ENCODE measurements around the gene LAPTM5.

Gene LAPTM5

DNA sequence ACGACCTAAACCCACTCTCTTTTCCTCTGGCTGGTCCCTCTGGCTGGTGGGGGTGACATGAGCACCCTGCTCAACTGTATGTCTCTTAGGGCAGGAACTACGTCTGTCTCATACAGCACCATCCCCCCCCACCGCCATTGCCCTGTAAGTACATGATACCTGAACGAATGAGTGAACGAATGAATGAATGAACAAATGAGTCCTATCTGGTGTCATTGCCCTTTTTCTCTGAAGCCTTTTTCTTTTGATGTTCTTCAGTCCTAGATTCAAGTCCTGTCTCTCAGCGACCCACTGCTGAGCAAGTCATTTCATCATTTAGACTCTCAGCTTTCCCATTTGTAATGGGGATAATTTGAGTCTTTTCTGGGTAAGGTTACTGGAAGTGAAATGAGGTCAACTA is 45.0 kb downstream of the LAPTM5 start:
- TF ChIP-seq SIN3A (IDR thresholded peaks at IDR 0.05; ENCODE audit: borderline replicate concordance, insufficient read depth, low read length) = no peak
- TF ChIP-seq POLR2AphosphoS5 (IDR thresholded peaks at IDR 0.05; ENCODE audit: low read depth, low read length) = no peak
- TF ChIP-seq, protein P1, sequence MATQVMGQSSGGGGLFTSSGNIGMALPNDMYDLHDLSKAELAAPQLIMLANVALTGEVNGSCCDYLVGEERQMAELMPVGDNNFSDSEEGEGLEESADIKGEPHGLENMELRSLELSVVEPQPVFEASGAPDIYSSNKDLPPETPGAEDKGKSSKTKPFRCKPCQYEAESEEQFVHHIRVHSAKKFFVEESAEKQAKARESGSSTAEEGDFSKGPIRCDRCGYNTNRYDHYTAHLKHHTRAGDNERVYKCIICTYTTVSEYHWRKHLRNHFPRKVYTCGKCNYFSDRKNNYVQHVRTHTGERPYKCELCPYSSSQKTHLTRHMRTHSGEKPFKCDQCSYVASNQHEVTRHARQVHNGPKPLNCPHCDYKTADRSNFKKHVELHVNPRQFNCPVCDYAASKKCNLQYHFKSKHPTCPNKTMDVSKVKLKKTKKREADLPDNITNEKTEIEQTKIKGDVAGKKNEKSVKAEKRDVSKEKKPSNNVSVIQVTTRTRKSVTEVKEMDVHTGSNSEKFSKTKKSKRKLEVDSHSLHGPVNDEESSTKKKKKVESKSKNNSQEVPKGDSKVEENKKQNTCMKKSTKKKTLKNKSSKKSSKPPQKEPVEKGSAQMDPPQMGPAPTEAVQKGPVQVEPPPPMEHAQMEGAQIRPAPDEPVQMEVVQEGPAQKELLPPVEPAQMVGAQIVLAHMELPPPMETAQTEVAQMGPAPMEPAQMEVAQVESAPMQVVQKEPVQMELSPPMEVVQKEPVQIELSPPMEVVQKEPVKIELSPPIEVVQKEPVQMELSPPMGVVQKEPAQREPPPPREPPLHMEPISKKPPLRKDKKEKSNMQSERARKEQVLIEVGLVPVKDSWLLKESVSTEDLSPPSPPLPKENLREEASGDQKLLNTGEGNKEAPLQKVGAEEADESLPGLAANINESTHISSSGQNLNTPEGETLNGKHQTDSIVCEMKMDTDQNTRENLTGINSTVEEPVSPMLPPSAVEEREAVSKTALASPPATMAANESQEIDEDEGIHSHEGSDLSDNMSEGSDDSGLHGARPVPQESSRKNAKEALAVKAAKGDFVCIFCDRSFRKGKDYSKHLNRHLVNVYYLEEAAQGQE (IDR thresholded peaks at IDR 0.05; ENCODE audit: insufficient read depth in 1 of 2, low read depth in 2 of 2, low read length in 2 of 2) = no peak
- no peak for TF ChIP-seq FOXP2 (optimal IDR thresholded peaks at IDR 0.05; ENCODE audit: borderline replicate concordance, extremely low read depth, extremely low read length, insufficient read depth)
- no peak for TF ChIP-seq TAF1 (IDR thresholded peaks at IDR 0.05; ENCODE audit: borderline replicate concordance, insufficient read depth, low read length)

DNA sequence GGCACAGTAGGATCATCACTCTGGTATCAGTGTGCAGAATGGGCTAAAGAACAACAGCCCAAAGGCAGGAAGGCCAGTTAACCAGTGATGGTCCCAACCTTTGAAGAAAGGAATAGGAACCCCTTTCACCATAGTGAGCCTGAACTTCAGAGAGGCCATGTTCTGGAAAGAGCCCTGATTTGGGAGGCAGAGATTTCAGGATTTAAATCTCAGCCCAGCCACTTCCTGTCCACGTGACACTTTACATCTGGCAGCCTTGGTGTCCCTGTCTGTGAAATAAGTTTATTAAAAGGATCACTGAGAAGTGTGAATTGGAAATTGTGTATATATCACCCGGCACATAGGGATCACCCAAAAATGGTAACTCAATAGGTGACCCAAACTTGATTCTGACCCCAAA is 47.2 kb downstream of the LAPTM5 start:
- TF ChIP-seq POLR2AphosphoS5 (IDR thresholded peaks at IDR 0.05; ENCODE audit: low read depth, low read length) = no peak
- no peak for TF ChIP-seq SIN3A (IDR thresholded peaks at IDR 0.05; ENCODE audit: borderline replicate concordance, insufficient read depth, low read length)
- TF ChIP-seq TAF1 (IDR thresholded peaks at IDR 0.05; ENCODE audit: borderline replicate concordance, insufficient read depth, low read length) = no peak
- no peak for TF ChIP-seq FOXP2 (optimal IDR thresholded peaks at IDR 0.05; ENCODE audit: borderline replicate concordance, extremely low read depth, extremely low read length, insufficient read depth)
- TF ChIP-seq, protein P1 (IDR thresholded peaks at IDR 0.05; ENCODE audit: insufficient read depth in 1 of 2, low read depth in 2 of 2, low read length in 2 of 2) = no peak

DNA sequence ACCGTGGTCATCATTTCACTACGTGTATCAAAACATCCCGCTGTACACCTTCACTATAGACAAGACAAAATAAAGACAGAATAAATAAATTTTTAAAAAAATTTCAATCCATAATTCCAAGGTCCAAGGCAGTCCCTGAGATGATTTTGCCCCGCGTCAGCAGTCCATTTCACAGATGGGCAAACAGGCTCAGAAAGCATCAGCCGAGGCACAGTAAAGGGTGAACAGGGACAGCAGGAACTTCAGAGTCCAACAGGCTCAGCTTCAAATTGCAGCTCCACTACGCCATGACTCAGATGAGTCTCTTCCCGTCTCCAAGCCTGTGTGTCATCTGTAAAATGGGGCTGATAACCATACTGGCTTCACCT is 49.2 kb downstream of the LAPTM5 start:
- TF ChIP-seq SIN3A (IDR thresholded peaks at IDR 0.05; ENCODE audit: borderline replicate concordance, insufficient read depth, low read length) = no peak
- no peak for TF ChIP-seq TAF1 (IDR thresholded peaks at IDR 0.05; ENCODE audit: borderline replicate concordance, insufficient read depth, low read length)
- TF ChIP-seq, protein P1 (IDR thresholded peaks at IDR 0.05; ENCODE audit: insufficient read depth in 1 of 2, low read depth in 2 of 2, low read length in 2 of 2) = no peak
- TF ChIP-seq FOXP2 (optimal IDR thresholded peaks at IDR 0.05; ENCODE audit: borderline replicate concordance, extremely low read depth, extremely low read length, insufficient read depth) = no peak
- TF ChIP-seq POLR2AphosphoS5 (IDR thresholded peaks at IDR 0.05; ENCODE audit: low read depth, low read length) = no peak

DNA sequence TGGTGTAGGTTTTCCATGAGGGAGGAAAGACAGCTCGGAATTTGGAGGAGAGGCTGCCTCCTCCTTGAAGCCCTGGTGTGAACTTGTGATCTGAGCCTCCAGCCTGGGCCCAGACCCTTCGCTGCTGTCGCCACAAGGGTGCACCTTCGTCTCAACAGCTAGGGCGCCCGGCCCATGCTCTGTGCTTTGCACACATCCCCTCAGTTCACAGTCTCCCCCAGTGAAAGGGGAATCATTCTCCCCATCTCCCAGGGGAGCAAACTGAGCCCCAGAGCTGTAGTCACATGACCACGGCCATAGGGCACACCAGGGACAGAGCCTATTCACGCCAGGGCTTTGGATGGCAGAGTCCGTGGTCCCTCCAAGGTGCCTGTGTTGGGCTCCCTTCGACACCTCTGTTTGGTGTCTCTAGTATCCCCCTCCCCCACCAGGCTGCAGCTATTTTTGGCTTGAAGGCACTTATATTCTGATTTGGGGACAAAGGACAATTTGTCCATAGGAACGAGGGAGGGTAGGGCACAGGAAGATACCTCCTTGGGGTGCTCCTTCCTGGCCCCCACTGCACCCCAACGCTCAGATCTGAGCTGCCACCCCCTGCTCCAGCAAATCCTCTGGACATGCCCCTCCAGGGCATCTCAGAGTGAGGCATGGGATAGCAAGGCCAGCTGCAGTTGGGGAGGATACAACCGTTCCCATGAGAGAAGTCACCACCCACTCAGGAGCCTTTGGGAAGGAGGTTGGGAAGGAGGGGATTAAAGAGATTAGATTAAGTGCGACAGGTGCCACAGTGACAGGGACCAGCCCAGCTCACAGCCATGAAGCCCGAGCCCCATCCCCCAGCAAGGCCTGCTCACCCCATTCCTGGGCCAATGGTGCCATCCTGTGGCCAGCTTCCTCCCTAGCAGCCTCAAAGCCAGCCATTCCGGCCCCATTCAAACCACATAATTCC is 49.9 kb downstream of the LAPTM5 start:
- TF ChIP-seq SIN3A (IDR thresholded peaks at IDR 0.05; ENCODE audit: borderline replicate concordance, insufficient read depth, low read length) = no peak
- no peak for TF ChIP-seq FOXP2 (optimal IDR thresholded peaks at IDR 0.05; ENCODE audit: borderline replicate concordance, extremely low read depth, extremely low read length, insufficient read depth)
- no peak for TF ChIP-seq TAF1 (IDR thresholded peaks at IDR 0.05; ENCODE audit: borderline replicate concordance, insufficient read depth, low read length)
- TF ChIP-seq, protein P1 (IDR thresholded peaks at IDR 0.05; ENCODE audit: insufficient read depth in 1 of 2, low read depth in 2 of 2, low read length in 2 of 2) = no peak
- TF ChIP-seq POLR2AphosphoS5 (IDR thresholded peaks at IDR 0.05; ENCODE audit: low read depth, low read length) = no peak
